HepG2 (cell line): ENCODE data around the gene HAPLN2. TPM values are rescaled to one million over a fixed set of nuclear protein-coding genes. Genes with fewer than 3 reads are reported as not detected.
A peak's percentile ranks its signal among the peaks of the same experiment; 100 is the strongest.

ENCODE experiments used
- DMTF1 ChIP-seq: sonication (generic); formaldehyde crosslinking; IDR thresholded peaks from 2 replicates; pipeline ENCODE4 v1.4.0; 2020; ENCODE audit warnings: mild to moderate bottlenecking, missing genetic modification reagents
- ELF1 ChIP-seq: sonication (generic); formaldehyde crosslinking; IDR thresholded peaks from 2 replicates; pipeline ENCODE4 v1.4.0; 2020; ENCODE audit warnings: missing genetic modification reagents
- ERF ChIP-seq: IDR thresholded peaks from 2 replicates; pipeline ENCODE4 v1.6.1; 2018; ENCODE audit warnings: missing biosample characterization, missing genetic modification reagents
- JARID2 ChIP-seq: sonication (generic); formaldehyde crosslinking; IDR thresholded peaks from 2 replicates; pipeline ENCODE4 v1.8.1; 2023; ENCODE audit warnings: missing genetic modification reagents, inconsistent platforms; ENCODE audit not compliant: insufficient replicate concordance
- KDM5A ChIP-seq: fragments of 200-600 bp; sonication (generic); IDR thresholded peaks from 2 replicates; pipeline ENCODE4 v1.7.0; 2018; ENCODE audit warnings: antibody characterized with exemption, mild to moderate bottlenecking, low read length, borderline replicate concordance
- KLF11 ChIP-seq: IDR thresholded peaks from 2 replicates; pipeline ENCODE4 v1.6.1; 2016; ENCODE audit warnings: missing compliant biosample characterization
- MTF2 ChIP-seq: sonication (generic); formaldehyde crosslinking; IDR thresholded peaks from 2 replicates; pipeline ENCODE4 v1.5.0; 2020; ENCODE audit warnings: missing genetic modification reagents, borderline replicate concordance
- NFE2L2 ChIP-seq: fragments of 150-350 bp; IDR thresholded peaks from 2 replicates; pipeline ENCODE4 v1.6.1; 2014; ENCODE audit warnings: low read length
- NPAS2 ChIP-seq: sonication (generic); formaldehyde crosslinking; IDR thresholded peaks from 2 replicates; pipeline ENCODE4 v1.8.0; 2022; ENCODE audit warnings: mild to moderate bottlenecking, missing genetic modification reagents, borderline replicate concordance
- PAF1 ChIP-seq: IDR thresholded peaks from 2 replicates; pipeline ENCODE4 v1.6.1; 2016; ENCODE audit warnings: missing genetic modification reagents, missing compliant biosample characterization
- PHB2 ChIP-seq: fragments of 450-650 bp; IDR thresholded peaks from 2 replicates; pipeline ENCODE4 v1.6.1; 2018; ENCODE audit not compliant: partially characterized antibody
- POLR2AphosphoS5 ChIP-seq: IDR thresholded peaks from 2 replicates; pipeline ENCODE4 v1.6.1; 2012; ENCODE audit warnings: low read depth, low read length
- PRDM15 ChIP-seq: sonication (generic); formaldehyde crosslinking; IDR thresholded peaks from 2 replicates; pipeline ENCODE4 v1.4.0; 2020; ENCODE audit warnings: missing genetic modification reagents
- TOPORS ChIP-seq: sonication (generic); formaldehyde crosslinking; IDR thresholded peaks from 2 replicates; pipeline ENCODE4 v1.8.0; 2023; ENCODE audit warnings: mild to moderate bottlenecking, missing genetic modification reagents
- ZBTB43 ChIP-seq: sonication (generic); formaldehyde crosslinking; conservative IDR thresholded peaks from 2 replicates; pipeline ENCODE4 v1.4.0; 2020; ENCODE audit warnings: missing genetic modification reagents
- ZBTB44 ChIP-seq: sonication (generic); formaldehyde crosslinking; IDR thresholded peaks from 2 replicates; pipeline ENCODE4 v1.4.0; 2020; ENCODE audit warnings: missing genetic modification reagents
- ZEB1 ChIP-seq: IDR thresholded peaks from 2 replicates; pipeline ENCODE4 v1.6.1; 2012; ENCODE audit warnings: mild to moderate bottlenecking, low read depth, inconsistent platforms; ENCODE audit not compliant: insufficient replicate concordance
- ZNF136 ChIP-seq: sonication (generic); formaldehyde crosslinking; IDR thresholded peaks from 2 replicates; pipeline ENCODE4 v1.8.1; 2022; ENCODE audit warnings: low read depth, mild to moderate bottlenecking, moderate library complexity, missing genetic modification reagents
- ZNF350 ChIP-seq: sonication (generic); formaldehyde crosslinking; IDR thresholded peaks from 2 replicates; pipeline ENCODE4 v1.4.0; 2020; ENCODE audit warnings: mild to moderate bottlenecking, low read depth, missing genetic modification reagents, borderline replicate concordance
- ZNF451 ChIP-seq: sonication (generic); formaldehyde crosslinking; IDR thresholded peaks from 2 replicates; pipeline ENCODE4 v1.5.0; 2020; ENCODE audit warnings: mild to moderate bottlenecking, missing genetic modification reagents
- ZNF552 ChIP-seq: sonication (generic); formaldehyde crosslinking; IDR thresholded peaks from 2 replicates; pipeline ENCODE4 v1.9.0; 2022; ENCODE audit warnings: missing genetic modification reagents, mild to moderate bottlenecking, borderline replicate concordance
- ZSCAN30 ChIP-seq: sonication (generic); formaldehyde crosslinking; IDR thresholded peaks from 2 replicates; pipeline ENCODE4 v1.5.0; 2020; ENCODE audit warnings: mild to moderate bottlenecking, missing genetic modification reagents
- polyA plus RNA-seq, 8 experiments: library from polyadenylated mRNA; depleted of rRNA in 3 of 8; stranded (reverse) in 7 of 8; unstranded in 1 of 8; fragments of >200 nt; fragmentation: Illumina TruSeq in 4 of 8; extraction: Trizol in 4 of 8; gene quantifications; 2 replicates each; pipeline versions ENCODE4 v1.2.1 to v1.2.3, GENCODE V29; 2011 to 2016; ENCODE audit warnings: low read depth in 4 of 8, missing spikeins in 1 of 8, mixed read lengths in 1 of 8; ENCODE audit not compliant: insufficient read depth in 1 of 8
- total RNA-seq, 5 experiments: library from RNA; depleted of rRNA; stranded (reverse); fragments of >200 nt; fragmentation: Illumina TruSeq; extraction: Trizol; gene quantifications; 2 replicates each; pipeline ENCODE4 v1.2.3, GENCODE V29; 2016; ENCODE audit warnings: low read depth in 1 of 5

The HAPLN2 gene
- total and polyA plus RNA-seq, 2 of the 13 experiments (the other 11 are each of a cell fraction or from before 2014, with no cell fraction given): not detected

GRCh38 chr1:156571919-156572662 is 47.1 kb upstream of the HAPLN2 start, which contains the start of gene IQGAP3 (continued):
- TF ChIP-seq ZNF350 (CRISPR knock-in tag) (peak; percentile 23; the same call in 1 of the 2 replicates), TOPORS (CRISPR knock-in tag) (peak; percentile 62; the same call in 1 of the 2 replicates), ZBTB44 (CRISPR knock-in tag) (no peak), PRDM15 (CRISPR knock-in tag) (no peak), ZNF136 (CRISPR knock-in tag) (no peak), POLR2AphosphoS5 (no peak), MTF2 (CRISPR knock-in tag) (no peak), NFE2L2 (no peak), ZSCAN30 (CRISPR knock-in tag) (no peak), ELF1 (CRISPR knock-in tag) (peak; percentile 94), KDM5A (peak; percentile 86), ZNF552 (no peak), ZBTB43 (no peak), PAF1 (no peak), DMTF1 (CRISPR knock-in tag) (no peak), PHB2 (no peak), ZEB1 (no peak), ZNF451 (CRISPR knock-in tag) (0 out of 2 replicates have a peak, but pooled peaks have one; percentile 45), NPAS2 (CRISPR knock-in tag) (no peak), JARID2 (CRISPR knock-in tag) (no peak), ERF (CRISPR knock-in tag) (peak; percentile 70), KLF11 (CRISPR knock-in tag) (peak; percentile 98; the same call in 1 of the 2 replicates)
